Epithelial cell of esophagus (primary cell): ENCODE measurements around the gene EPB42.
A peak's percentile ranks its signal among the peaks of the same experiment; 100 is the strongest.

Experiments used
- DNase-seq: peaks from one replicate; pipeline ENCODE4 v3.0.0; 2010; ENCODE audit warnings: low read depth
- H3K4me3 ChIP-seq: 2 replicates; pipeline ENCODE4 v1.5.1; 2011; ENCODE audit warnings: mild to moderate bottlenecking, low read length, control low read depth
- TF ChIP-seq, protein P1 (sequence below): IDR thresholded peaks from 2 replicates; pipeline ENCODE4 v1.5.1; 2011; ENCODE audit warnings: low read depth, mild to moderate bottlenecking, low read length, control low read depth, inconsistent platforms; ENCODE audit not compliant: insufficient read depth; ENCODE audit errors: missing control alignments

Gene EPB42

DNA sequence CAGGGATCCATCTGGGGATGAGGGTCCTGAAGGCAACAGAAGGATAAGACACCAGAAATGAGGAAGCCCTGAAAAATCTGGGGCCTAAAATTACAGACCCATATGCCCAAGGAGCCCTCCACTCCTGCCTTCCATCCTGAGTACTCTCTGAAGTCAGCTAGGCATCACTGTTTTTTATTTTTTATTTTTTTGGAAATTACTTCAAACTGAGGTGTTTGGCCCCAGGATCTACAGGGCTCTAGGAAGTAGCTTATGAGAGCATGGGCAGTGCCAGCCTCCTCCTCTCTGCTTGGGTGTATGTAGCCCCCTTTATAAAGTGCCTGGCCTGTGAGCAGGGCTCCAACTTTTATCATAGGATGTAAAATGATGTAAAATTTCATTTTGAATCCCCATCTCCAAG is 7.9 kb downstream of the EPB42 start:
- TF ChIP-seq, protein P1, sequence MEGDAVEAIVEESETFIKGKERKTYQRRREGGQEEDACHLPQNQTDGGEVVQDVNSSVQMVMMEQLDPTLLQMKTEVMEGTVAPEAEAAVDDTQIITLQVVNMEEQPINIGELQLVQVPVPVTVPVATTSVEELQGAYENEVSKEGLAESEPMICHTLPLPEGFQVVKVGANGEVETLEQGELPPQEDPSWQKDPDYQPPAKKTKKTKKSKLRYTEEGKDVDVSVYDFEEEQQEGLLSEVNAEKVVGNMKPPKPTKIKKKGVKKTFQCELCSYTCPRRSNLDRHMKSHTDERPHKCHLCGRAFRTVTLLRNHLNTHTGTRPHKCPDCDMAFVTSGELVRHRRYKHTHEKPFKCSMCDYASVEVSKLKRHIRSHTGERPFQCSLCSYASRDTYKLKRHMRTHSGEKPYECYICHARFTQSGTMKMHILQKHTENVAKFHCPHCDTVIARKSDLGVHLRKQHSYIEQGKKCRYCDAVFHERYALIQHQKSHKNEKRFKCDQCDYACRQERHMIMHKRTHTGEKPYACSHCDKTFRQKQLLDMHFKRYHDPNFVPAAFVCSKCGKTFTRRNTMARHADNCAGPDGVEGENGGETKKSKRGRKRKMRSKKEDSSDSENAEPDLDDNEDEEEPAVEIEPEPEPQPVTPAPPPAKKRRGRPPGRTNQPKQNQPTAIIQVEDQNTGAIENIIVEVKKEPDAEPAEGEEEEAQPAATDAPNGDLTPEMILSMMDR = no peak
- H3K4me3 ChIP-seq = no peak overlapping the region
- no peak for DNase-seq

DNA sequence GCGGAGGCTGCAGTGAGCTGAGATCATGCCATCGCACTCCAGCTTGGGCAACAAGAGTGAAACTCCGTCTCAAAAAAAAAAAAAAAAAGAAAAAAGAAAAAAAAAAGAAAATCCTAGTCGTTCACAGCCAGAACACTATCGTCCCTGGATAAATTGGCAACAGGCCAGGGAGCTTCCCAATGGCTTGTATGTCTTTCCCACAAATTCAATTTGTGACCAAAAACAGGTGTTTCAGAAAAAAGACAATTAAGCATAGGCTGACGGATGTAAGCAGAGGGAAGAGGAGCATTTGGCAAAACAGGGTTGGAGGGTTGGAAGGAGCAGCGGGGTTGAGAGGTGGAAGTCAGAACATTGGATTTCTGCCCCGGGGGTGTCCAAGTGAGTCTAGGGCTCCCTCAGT is 8.5 kb downstream of the EPB42 start:
- TF ChIP-seq, protein P1 = no peak
- no peak overlapping the region for H3K4me3 ChIP-seq
- DNase-seq = no peak

DNA sequence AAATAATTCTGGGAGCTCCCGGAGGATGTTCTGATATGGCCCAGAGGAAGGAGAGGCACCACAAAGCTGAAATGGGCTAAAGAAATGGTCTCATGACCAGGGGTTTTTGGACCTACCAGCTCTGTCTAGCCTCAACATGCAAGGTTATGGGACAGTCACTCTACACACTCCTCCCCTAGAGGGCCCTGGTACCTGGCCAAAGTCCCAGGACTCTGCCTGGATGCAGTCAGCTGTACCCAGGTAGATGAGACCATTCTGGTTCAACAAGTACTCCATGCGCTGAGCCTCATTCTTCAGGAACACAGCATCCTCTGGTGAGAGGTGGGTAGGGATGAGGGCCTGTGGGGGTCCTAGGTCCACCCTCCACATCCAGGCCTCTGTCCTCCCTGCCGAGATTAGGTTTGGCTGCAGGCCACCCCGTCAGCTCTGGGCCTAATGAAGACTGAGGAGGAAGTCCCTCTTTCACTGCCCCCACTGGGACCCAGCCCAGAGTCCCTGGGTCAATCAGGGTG is 9.5 kb downstream of the EPB42 start:
- TF ChIP-seq, protein P1 = no peak
- DNase-seq = no peak
- no peak overlapping the region for H3K4me3 ChIP-seq

DNA sequence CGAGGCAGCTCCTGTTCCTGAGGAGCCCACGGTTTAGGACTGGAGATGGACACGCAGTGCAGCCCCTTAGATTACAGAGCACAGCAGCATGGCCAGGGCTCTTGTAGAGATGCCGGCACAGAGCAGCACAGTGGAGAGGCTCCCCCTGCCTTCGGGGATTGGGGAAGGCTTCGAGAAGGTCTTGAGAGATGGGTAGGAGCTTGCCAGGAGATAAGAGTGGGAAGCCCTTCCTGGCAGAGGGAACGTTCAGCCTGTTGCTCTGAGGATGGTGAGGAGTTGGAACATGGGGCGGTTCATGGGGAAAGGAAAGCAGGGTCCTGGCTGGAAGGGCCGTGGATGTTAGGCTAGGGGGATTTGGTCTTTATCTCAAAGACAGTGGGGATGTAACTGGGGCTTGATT is 10.0 kb downstream of the EPB42 start:
- TF ChIP-seq, protein P1 = no peak
- H3K4me3 ChIP-seq = no peak overlapping the region
- DNase-seq = no peak

DNA sequence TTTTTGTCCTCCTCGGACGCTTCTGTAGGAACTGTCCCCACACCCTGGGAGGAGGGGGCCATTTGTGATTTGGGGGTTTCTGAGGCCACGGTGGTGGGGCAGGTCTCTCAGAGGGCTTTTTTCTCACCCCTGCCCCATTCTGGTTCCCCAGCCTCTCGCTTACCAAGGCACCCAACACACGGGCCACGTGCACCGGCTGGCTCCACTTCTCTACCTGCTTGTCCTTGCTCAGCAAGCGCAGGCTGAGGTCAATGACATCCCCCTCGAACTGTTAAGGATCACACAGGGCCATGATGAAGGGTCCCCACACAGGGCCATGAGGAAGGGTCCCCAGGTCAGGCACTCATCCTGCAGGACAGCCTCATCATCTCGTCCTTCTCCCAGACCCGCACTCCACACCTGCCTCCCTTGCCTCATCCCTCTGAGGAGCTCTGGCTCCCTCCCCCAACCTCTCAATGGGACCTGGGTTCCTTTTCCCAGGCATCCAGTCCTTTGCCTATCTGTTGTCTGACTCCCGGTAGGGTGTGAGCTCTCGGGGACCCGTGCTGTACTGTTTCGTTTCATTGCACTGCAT is 10.6 kb downstream of the EPB42 start:
- TF ChIP-seq, protein P1 = no peak
- no peak for DNase-seq

DNA sequence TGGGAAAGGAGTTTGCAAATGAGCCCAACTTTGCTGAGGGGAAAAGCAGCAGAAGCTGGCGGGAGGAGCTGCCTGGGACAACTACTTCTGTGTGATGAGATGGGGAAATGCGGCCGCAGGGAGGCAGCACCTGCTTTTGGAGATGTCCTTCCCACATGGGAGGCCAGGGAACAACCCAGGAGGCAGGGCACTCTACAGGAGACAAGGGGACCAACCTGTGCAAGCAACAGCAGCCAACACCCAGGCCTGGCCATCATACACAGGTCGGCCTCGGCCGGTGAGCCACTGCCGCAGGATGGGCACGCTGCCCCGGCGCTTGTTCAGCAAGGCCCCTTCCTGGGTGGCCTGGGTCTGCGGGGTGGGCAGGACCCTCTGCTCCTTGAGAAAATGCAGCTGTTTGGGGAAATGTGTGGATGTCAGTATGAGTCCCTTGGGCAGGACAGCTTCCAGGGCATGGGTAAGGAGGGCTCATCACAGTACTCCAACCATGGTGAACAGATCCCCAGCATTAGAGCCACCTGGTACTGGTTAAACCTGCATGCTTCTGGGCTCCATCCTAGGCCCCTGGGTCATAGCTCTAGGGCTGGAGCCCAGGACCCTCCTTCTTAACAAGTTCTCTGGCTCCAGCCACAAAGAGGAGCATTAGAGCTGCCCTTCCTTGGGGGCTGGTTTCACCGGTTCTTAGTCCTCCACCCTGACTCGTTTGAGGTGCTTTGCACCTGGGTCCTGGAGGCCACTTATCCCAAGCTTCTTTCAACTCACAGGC is 11.6 kb downstream of the EPB42 start:
- TF ChIP-seq, protein P1 = peak; percentile 48
- no peak overlapping the region for H3K4me3 ChIP-seq
- peak; percentile 54 for DNase-seq

More for the DNA sequence above, 10.6 kb downstream of the EPB42 start:
- H3K4me3 ChIP-seq = no peak overlapping the region
